Fibroblast of lung (primary cell): Measurements from ENCODE around the gene EYA2. TPM values are rescaled to one million over a fixed set of nuclear protein-coding genes. Genes with fewer than 3 reads are reported as not detected.

Source experiments
- DNase-seq, 2 donors: peaks; one replicate each; pipeline versions ENCODE4 v3.0.0 to v3.0.0-alpha.2; 2010; ENCODE audit warnings: low read depth in 2 of 2
- H2AFZ ChIP-seq: 2 replicates; pipeline ENCODE4 v1.5.1; 2012; ENCODE audit warnings: low read length, control low read depth, inconsistent platforms
- H3K27ac ChIP-seq: 2 replicates; pipeline ENCODE4 v1.5.1; 2011; ENCODE audit warnings: low read length, control low read depth; ENCODE audit not compliant: insufficient read depth
- H3K27me3 ChIP-seq: 2 replicates; pipeline ENCODE4 v1.5.1; 2011; ENCODE audit warnings: mild to moderate bottlenecking, low read length; ENCODE audit not compliant: control insufficient read depth, insufficient read depth
- H3K36me3 ChIP-seq: 2 replicates; pipeline ENCODE4 v1.5.1; 2011; ENCODE audit warnings: low read length; ENCODE audit not compliant: control insufficient read depth, insufficient read depth
- H3K4me1 ChIP-seq: 2 replicates; pipeline ENCODE4 v1.5.1; 2011; ENCODE audit warnings: low read length; ENCODE audit not compliant: control insufficient read depth, insufficient read depth; ENCODE audit errors: extremely low read depth
- H3K4me2 ChIP-seq: 2 replicates; pipeline ENCODE4 v1.5.1; 2011; ENCODE audit warnings: low read length, control low read depth; ENCODE audit not compliant: insufficient read depth; ENCODE audit errors: extremely low read depth
- H3K4me3 ChIP-seq, 4 experiments: fragments of 200-600 bp in 1 of 4; sonication (generic) in 1 of 4; replicated peaks in 1 of 4; 2 replicates each; pipeline ENCODE4 v1.5.1; 2011 to 2016; ENCODE audit warnings: low read length in 4 of 4, low read depth in 3 of 4, mild to moderate bottlenecking in 3 of 4, control low read depth in 2 of 4, inconsistent platforms in 1 of 4, mixed read lengths in 1 of 4; ENCODE audit not compliant: insufficient read depth in 1 of 4; ENCODE audit errors: control extremely low read depth in 1 of 4
- H3K79me2 ChIP-seq: 2 replicates; pipeline ENCODE4 v1.5.1; 2012; ENCODE audit warnings: mild to moderate bottlenecking, low read length, inconsistent platforms; ENCODE audit not compliant: control insufficient read depth, insufficient read depth
- H3K9ac ChIP-seq: 2 replicates; pipeline ENCODE4 v1.5.1; 2011; ENCODE audit warnings: mild to moderate bottlenecking, low read length, control low read depth; ENCODE audit not compliant: insufficient read depth
- H3K9me3 ChIP-seq: 2 replicates; pipeline ENCODE4 v1.5.1; 2012; ENCODE audit warnings: low read depth, low read length; ENCODE audit not compliant: control insufficient read depth, insufficient read depth
- H4K20me1 ChIP-seq: 2 replicates; pipeline ENCODE4 v1.5.1; 2011; ENCODE audit warnings: low read length; ENCODE audit not compliant: control insufficient read depth, insufficient read depth; ENCODE audit errors: extremely low read depth
- CTCF ChIP-seq, 2 donors: IDR thresholded peaks in 1 of 2; conservative IDR thresholded peaks in 1 of 2; 1 replicate in 1 of 2; 2 replicates in 1 of 2; pipeline ENCODE4 v1.5.1; 2011 to 2012; ENCODE audit warnings: low read length in 2 of 2, control low read depth in 1 of 2, inconsistent platforms in 1 of 2, low read depth in 1 of 2, mild to moderate bottlenecking in 1 of 2
- EZH2 ChIP-seq: IDR thresholded peaks from 2 replicates; pipeline ENCODE4 v1.5.1; 2012; ENCODE audit warnings: low read length, control low read depth, mild to moderate bottlenecking; ENCODE audit errors: missing control alignments
- polyA plus RNA-seq, 2 donors: library from polyadenylated mRNA; depleted of rRNA in 1 of 2; stranded (reverse) in 1 of 2; unstranded in 1 of 2; fragments of >200 nt; gene quantifications; 2 replicates each; pipeline ENCODE4 v1.2.1, GENCODE V29; 2011 to 2012; ENCODE audit warnings: missing spikeins in 1 of 2
- total RNA-seq: library from RNA; depleted of rRNA; stranded (reverse); fragments of >200 nt; gene quantifications from 2 replicates; pipeline ENCODE4 v1.2.1, GENCODE V29; 2014

EYA2 gene
- total and polyA plus RNA-seq, 2 donors (not counting 1 experiment from before 2014, with no cell fraction given) = 0.37 to 1.7 TPM

- Histone ChIP-seq H3K4me3 (no peak overlapping the region), H3K36me3 (peaks cover 18% of the 10 kb centered on the region), H3K79me2 (no peaks in the 10 kb centered on the region), H4K20me1 (no peaks in the 10 kb centered on the region), H3K9me3 (no peaks in the 10 kb centered on the region), H3K27ac (no peak overlapping the region), H3K4me2 (no peak overlapping the region), H2AFZ (no peak overlapping the region), H3K9ac (no peak overlapping the region), H3K4me1 (no peaks in the 10 kb centered on the region), H3K27me3 (no peaks in the 10 kb centered on the region)
- DNase-seq = no peak
- TF ChIP-seq EZH2 = no peak
- no peak for TF ChIP-seq CTCF (conservative IDR thresholded peaks at IDR 0.05 in 1 of 2, IDR thresholded peaks at IDR 0.05 in 1 of 2; ENCODE audit: low read depth in 1 of 2, low read length in 2 of 2)
Observed at GRCh38 chr20:47235111-47235510, 340.5 kb downstream of the EYA2 start.

GRCh38 chr20:47235853-47236638, 341.4 kb downstream of the EYA2 start:
- no peak for DNase-seq
- Histone ChIP-seq H3K9me3 (no peaks in the 10 kb centered on the region), H3K27ac (no peak overlapping the region), H3K79me2 (no peaks in the 10 kb centered on the region), H3K4me2 (no peak overlapping the region), H3K27me3 (no peaks in the 10 kb centered on the region), H4K20me1 (no peaks in the 10 kb centered on the region), H3K4me3 (no peak overlapping the region), H2AFZ (no peak overlapping the region), H3K9ac (no peak overlapping the region), H3K36me3 (peaks cover 18% of the 10 kb centered on the region), H3K4me1 (no peaks in the 10 kb centered on the region)
- no peak for TF ChIP-seq CTCF (conservative IDR thresholded peaks at IDR 0.05 in 1 of 2, IDR thresholded peaks at IDR 0.05 in 1 of 2; ENCODE audit: low read depth in 1 of 2, low read length in 2 of 2)
- no peak for TF ChIP-seq EZH2

GRCh38 chr20:47236639-47236900, 341.9 kb downstream of the EYA2 start:
- Histone ChIP-seq H3K4me1 (no peaks in the 10 kb centered on the region), H3K36me3 (peaks cover 18% of the 10 kb centered on the region), H3K4me2 (no peak overlapping the region), H3K9me3 (no peaks in the 10 kb centered on the region), H3K27me3 (no peaks in the 10 kb centered on the region), H2AFZ (no peak overlapping the region), H4K20me1 (no peaks in the 10 kb centered on the region), H3K4me3 (no peak overlapping the region), H3K79me2 (no peaks in the 10 kb centered on the region), H3K9ac (no peak overlapping the region), H3K27ac (no peak overlapping the region)
- DNase-seq = no peak
- TF ChIP-seq EZH2 (no peak), CTCF (conservative IDR thresholded peaks at IDR 0.05 in 1 of 2, IDR thresholded peaks at IDR 0.05 in 1 of 2; ENCODE audit: low read depth in 1 of 2, low read length in 2 of 2) (no peak)
